ENCODE data around the gene GRIK1.

The GRIK1 gene

DNA sequence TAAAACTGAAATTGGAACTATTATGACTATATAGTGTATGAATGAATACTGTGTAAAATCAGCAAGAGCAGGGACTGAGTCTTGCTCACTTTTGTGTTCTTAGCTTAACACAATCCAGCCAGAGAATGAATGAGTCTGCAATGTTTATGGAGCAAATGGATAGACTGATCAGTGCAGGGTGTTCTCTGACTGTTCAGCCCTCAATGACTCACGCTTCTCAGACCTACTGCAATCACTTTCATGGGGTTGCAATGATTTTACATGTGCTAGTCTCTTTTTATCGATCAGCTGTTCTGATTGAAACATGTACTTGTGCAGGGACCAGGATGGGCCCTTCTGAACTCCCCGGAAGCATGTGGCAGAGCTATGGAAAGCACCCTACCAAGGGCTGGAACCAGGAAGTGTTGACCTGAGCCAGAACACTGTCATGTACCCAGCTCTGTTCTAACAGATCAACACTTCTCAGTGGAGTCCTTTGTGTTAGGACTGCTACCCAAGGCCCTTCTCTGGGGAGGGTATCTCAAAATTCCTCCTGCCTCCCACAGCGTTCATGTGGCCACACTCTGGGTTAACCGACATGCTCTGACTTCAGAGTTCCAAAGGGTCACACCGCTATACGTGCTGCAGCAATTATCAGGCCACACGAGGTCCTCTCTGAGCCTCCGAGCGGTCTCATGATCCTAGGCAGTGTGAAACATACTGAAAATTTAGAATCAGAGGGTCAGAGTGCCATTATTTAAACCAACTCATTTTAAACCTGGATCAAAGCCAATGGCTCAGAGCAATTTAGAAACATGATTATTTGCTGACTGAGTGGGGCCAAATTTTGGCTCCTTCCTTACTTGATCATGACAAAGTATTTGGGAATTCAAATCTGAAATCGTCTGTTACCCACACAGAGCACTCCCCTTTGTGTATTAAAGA lies 35.2 kb downstream of the GRIK1 start:
- no peak for DNase-seq

DNA sequence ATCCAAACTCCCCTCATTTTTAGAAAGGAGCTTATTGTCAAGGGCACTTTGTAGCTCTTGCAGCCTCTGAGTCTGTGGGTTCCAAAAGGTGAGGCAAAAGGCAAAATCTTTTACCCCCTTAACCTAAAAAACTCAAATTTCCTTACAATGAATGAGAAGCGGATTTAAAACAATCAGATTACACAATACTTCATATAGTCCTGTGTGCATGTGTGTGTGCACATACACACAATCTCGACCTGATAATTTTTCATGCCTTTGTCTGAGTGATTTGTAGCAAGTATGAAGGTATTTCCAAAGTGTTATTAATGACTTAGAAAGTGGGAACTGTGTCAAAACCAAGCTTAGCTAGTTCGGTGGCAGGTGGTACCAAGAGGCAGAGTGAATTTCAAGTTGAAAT lies 42.9 kb downstream of the GRIK1 start:
- DNase-seq, result no peak

DNA sequence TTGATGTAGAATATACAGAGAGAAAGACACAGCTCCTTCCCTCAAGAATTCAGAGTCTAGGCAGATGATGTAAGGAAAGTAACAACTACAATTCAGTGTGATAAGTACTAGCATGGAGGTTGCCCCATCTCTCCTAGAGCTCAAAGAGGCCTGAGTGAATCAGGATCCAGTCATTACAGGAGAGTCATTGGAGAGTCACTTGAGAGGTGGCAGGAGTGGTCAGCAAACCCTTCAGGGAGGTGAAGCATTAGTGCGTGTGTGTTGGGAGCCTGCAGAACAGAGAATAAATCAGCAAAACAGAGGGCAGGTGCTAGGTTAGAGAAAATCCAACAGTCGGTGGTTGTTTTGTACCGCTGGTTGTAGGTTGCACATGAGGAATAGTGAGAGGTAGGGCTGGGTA lies 46.1 kb downstream of the GRIK1 start:
- no peak for DNase-seq

- no peak for DNase-seq
These were observed 47.4 kb downstream of the GRIK1 start for GRCh38 chr21:29892379-29892778.

DNA sequence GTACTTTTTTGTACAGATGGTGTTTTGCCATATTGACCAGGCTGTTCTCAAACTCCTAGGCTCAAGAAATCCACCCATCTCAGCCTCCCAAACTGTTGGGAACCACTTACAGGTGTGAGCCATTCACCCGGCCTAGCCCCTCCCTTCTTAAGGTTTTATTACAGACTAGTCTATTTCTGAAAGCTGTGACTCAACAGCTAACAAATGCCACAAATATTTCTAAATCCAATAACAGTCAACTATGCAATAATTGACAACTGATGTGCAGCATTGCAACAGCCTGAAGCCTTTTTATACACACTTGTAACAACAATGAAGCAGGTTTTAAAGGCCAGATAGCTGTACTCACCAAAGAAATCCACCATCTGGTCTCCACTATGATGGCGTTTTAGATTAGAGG lies 51.4 kb downstream of the GRIK1 start:
- DNase-seq, result no peak

DNA sequence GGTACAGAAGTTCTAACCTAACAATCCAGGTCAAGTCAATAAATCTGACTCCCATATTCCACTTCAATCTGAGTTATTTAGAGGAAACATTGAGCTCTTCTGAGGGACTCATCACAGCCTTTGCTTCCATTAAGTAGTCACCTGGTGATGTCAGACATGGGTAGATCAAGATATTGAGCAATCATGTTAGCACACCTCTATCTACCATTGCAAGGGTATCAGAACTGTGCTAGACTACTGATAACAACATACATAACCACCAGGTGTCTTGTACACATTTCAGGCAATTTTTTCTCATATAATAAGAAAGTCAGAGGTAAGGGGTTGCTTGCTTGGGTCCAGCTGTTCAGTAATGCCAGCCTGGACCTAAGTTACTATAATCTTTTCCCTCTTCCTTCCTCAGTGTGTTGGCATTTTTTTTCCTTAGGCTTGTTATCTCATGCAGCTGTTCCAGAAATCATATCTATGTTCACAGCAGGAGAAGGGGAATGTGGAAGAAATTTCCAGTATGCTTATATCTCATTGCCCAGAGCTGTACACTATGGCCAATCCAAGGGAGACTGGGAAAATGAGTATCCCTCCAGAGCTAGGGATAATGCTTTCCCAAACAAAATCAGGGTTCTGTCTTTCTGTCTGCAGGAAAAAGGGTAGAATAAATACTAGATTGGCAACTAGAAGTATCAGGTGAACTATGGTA lies 52.3 kb downstream of the GRIK1 start:
- DNase-seq, result no peak

DNA sequence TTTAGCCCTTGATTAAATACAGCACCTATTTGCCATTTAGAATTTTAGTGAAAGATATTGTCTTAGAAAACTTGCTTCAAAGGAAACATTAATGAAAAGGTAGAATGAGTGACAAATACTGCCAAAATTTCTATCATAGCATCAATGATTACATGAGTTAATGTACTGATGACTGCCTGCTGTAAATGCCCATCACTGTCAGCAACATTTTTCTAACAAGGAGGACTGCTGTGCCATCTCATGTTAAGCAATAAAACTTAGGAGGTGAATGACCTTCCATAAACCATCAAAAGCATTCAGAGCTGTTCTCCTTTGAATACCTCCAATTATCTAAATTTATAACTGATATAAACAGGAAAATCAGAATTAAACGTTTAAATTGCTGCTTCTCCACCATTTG lies 54.3 kb downstream of the GRIK1 start:
- DNase-seq, result no peak

DNA sequence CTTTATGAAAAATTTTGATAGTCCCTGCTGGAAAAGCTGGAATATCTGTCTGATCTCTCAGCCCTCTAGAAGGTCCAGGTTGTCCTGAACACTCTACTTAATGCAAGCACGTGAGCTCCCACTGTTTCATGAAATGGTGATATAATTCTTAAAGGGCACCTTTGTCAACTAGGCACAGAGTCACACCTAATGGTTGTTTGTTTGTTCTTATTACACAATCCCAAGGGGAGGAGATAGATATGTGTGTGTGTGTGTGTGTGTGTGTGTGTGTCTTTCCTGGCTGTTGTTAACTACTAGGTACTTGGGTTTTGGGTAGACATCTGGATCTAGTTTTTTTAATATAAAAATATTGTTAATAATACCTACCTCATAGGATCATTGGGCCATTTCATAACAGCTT lies 63.9 kb downstream of the GRIK1 start:
- no peak for DNase-seq

DNA sequence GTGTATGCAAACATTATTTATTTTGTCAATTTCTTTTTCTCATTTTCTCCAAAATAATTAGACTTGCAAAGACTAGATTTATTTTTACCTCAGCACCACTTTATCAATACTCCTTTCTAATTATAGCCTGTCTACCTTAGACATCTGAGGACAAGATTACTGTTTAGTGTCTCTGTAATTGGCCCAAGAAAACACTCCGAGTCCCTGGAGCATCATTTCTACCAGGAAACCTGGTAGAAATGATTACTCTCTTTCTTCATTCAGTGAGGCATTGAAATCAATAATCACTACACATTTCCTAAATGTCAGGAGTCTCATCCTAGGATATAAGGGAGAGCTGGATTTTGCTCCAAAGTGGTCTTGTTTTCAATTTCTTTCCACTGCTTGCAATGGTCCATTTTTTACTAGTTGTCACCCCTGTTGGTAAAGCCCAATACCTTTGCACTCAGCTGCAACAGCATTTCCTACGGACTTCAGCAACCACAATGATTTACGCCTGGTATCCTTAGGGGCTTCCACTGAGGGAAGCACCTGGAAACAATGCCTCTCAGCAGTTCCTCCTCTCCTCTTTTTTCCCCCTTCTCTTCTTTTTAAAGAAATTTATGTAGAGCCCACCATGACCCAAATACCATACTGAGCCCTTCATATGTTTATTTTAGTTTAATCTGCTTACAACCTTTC lies 64.6 kb downstream of the GRIK1 start:
- DNase-seq, result no peak

DNA sequence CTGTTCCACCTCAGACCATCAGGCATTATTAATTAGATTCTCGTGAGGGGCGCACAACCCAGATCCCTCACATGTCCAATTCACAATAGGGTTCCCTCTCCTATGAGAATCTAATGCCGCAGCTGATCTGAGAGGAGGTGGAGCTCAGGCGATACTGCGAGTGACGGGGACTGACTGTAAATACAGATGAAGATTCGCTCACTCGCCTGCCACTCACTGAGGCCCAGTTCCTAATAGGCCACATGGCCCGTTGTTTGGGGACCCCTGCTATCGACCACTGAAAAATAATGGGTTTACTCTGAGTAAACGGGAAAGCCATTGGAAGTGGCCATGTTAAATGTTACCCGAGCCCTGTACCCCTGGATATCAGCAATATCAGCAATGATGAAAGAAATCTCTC lies 65.9 kb downstream of the GRIK1 start:
- DNase-seq, result no peak

GRCh38 chr21:29870814-29871213 lies 69.0 kb downstream of the GRIK1 start:
- no peak for DNase-seq

GRCh38 chr21:29867796-29868195 lies 72.0 kb downstream of the GRIK1 start:
- no peak for DNase-seq

GRCh38 chr21:29860346-29860745 lies 79.5 kb downstream of the GRIK1 start:
- DNase-seq, result no peak

DNA sequence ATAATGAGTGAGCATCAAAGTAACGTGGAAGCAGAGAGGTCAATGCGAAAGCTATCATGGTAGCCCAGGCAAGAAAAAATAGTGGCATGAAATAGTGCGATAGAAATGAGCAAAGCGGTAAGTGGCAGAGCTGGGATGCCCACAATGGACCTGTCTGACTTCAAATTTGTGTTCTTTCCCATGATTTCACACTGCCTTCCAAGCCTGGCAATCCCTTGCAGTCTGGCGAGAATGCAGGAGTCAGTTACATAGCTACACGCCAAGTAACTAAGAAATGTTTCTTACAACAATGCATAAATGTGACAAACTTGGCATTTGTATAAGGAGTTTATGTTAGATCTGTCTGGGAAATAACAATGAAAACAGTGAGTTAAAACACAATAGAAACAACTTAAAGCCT lies 82.6 kb downstream of the GRIK1 start:
- no peak for DNase-seq

GRCh38 chr21:29854795-29855194 lies 85.0 kb downstream of the GRIK1 start:
- DNase-seq, result no peak

DNA sequence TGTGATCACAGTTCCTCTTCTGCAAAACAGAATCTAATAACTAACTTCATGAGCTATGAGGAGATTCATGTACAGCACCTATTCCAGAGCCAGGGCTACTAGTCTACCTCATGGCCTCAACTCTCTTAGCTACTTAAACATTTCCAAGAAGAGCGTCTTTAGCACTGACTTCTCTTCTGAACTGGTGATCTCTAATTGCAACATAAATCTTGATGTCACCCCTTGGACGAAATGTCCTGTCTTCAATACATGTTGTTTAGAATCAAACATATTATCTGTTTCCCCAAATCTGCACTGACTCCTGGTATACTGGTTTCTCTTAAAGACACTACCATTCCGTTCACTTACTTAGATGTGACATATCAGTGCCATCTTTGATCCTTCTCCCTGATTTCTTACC lies 88.2 kb downstream of the GRIK1 start:
- no peak for DNase-seq

DNA sequence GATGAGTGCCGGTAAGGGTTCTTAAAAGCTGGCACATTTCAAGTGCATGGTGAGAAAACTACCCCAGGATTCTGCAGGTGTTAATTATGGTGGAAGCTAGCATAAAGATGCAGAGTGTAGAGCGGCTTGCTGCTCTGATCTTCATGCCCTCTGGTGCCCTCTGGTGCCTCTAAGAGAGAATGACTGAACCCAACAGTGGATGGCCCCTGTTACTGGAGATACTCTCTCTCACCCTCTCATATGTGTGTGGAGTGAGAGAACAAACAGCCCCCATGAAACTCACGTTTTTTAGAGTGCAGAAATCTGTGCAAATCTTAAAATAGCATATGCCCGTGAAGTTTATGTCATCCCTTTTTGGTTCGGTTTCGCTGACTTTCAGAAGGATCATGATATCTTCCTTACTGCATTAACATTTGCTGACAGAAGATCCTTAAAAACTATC lies 90.0 kb downstream of the GRIK1 start:
- DNase-seq, result peak; percentile 55

DNA sequence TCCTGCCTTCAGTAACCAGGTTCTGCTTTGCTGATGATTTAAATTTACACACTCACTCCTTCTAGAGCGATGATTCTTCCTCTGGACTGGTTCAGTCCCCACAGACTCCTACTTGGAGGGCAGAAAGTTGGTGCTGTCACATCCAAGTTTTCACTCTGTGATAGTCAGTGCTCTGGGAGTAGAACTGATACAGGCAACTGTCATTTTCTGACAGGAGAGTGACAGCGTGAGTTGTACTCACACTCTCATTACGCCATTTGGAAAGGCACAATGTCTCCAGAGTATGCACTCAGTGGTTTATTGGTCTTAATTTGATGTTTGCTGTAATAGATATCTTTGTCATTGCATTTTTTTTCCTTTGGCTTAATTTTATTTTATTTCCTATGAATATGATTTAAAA lies 96.0 kb downstream of the GRIK1 start:
- no peak for DNase-seq

- no peak for DNase-seq
These were observed 105.2 kb downstream of the GRIK1 start for GRCh38 chr21:29834617-29835016.

- no peak for DNase-seq
These were observed 107.6 kb downstream of the GRIK1 start for GRCh38 chr21:29832217-29832616.

DNA sequence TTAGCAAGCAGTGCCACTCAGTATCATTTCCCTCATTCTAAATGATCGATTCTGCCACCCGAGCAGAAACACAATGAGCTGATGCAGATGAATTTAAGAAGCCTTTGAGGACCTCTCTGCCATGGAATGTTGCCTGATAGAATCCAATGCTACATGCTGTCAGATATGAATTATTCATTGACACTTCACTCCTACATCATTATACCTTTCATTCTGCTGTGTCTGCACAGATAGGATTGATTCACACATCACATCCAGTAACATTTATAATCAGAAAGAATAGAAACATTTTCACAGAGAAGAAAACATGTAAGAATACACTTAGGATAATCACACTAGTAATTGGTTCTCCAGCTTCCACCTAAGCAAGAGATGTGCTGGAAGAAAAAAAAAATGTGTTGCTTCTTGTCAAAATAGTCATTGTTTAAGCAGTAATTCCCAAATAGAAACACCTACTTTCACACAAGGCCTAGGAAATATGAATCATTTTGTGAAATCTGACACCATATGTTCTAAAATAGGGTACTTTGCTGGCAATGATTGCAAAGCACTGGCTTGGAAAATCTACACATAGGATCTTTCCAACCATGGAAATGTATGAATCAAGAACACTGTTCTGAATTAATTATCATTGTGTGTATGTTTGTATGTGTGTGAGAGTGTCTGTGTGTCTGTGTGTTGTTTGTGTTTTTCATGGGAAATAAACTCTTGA lies 110.1 kb downstream of the GRIK1 start:
- no peak for DNase-seq

- DNase-seq, result no peak
These were observed 112.1 kb downstream of the GRIK1 start for GRCh38 chr21:29827647-29828046.

GRCh38 chr21:29827236-29827635 lies 112.6 kb downstream of the GRIK1 start:
- no peak for DNase-seq

Data from CD4-positive, alpha-beta T cell treated with Interleukin-12 subunit alpha and Interleukin-12 subunit beta, for 1 hour (primary cell).